ENCODE measurements around the gene CLASP1. TPM values are rescaled to one million over a fixed set of nuclear protein-coding genes. Genes with fewer than 3 reads are reported as not detected.
A peak's percentile ranks its signal among the peaks of the same experiment; 100 is the strongest.

CLASP1 gene
- total RNA-seq (2014; rRNA removed; shearing (Covaris generic)), result 31.5 and 34.6 TPM in 2 replicates

DNA sequence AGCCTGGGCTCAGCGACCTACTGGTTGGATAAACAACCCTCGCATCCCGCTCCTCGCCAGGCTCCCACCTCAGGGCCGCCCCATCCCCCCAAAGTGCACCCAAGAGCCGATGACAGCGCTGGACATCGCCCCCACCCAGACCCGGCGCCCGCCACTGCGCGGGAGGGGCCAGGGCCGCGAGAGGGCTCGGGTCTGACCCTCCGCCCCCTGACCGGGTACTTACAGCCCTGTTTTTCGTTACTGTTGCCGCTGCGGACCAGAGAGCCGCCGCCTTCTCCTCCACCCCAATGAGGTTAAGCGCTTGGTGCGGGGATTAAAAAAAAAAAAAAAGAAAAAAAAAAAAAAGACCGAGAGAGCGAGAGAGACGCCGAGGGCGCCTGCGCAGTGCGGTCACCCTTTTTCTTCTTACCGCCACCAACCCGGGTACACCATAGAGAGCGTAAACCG is at the start of gene CLASP1:
TSS of gene CLASP1 (minus strand) at position 314 of the 447 bp plus-strand sequence. CDS start 43,567 bp downstream, outside the sequence.

Small RNA genes within 50 kb of the gene (small RNA-seq; reads per million reads assigned to genes)
- gene RF00019 (not detected), gene RNU4ATAC (1,100 reads per million, percentile 99 among the genes with 10 or more reads in this experiment)

Other genes starting within 250 kb of the CLASP1 start
- not detected in 2 replicates for gene RNU4ATAC, start 118.6 kb downstream of the CLASP1 start, total RNA-seq (2014; rRNA removed; shearing (Covaris generic))
- 50.3 and 66.5 TPM in 2 replicates for gene NIFK, start 87.4 kb upstream of the CLASP1 start, total RNA-seq (2014; rRNA removed; shearing (Covaris generic))
- gene TSN, start 106.2 kb upstream of the CLASP1 start, total RNA-seq (2014; rRNA removed; shearing (Covaris generic)), result 24.9 and 27.8 TPM in 2 replicates